Caki2 (cell line): Measurements from ENCODE around the gene FFAR2. TPM values are rescaled to one million over a fixed set of nuclear protein-coding genes. Genes with fewer than 3 reads are reported as not detected.
"Not testable (repeated sequence)": the region's sequence is repeated elsewhere in the genome, so short reads cannot be mapped to it uniquely, and the experiment has no call there.

Experiments
- DNase-seq: peaks from one replicate; pipeline ENCODE4 v3.0.0-alpha.2; 2015; ENCODE audit warnings: low read depth
- in situ Hi-C: cut with HindIII; loops from 2 replicates; pipeline ENCODE4 v1.10.0; 2016; ENCODE audit warnings: low sequenced_read_pairs, low pct_unique_long_range_greater_than_20kb, mixed read lengths
- total RNA-seq: library from RNA; depleted of rRNA; stranded (reverse); fragments of >200 nt; shearing (Covaris generic); gene quantifications from 2 replicates; pipeline ENCODE4 v1.2.3, GENCODE V29; 2014; ENCODE audit warnings: low replicate concordance

Gene FFAR2
- total RNA-seq, 1 experiment from 2014 or later, result not detected

GRCh38 chr19:35419046-35419445 is 29.0 kb upstream of the FFAR2 start:
- no peak for DNase-seq

GRCh38 chr19:35419805-35420204 is 28.3 kb upstream of the FFAR2 start:
- no peak for DNase-seq
- in situ Hi-C loops, result no loop called here

More at GRCh38 chr19:35419046-35419445, 29.0 kb upstream of the FFAR2 start:
- in situ Hi-C loops, result no loop called here

- in situ Hi-C loops, result no loop called here
- no peak for DNase-seq
These were observed 26.7 kb upstream of the FFAR2 start for GRCh38 chr19:35421362-35421761.

GRCh38 chr19:35423406-35423805 is 24.7 kb upstream of the FFAR2 start:
- in situ Hi-C loops, DNase-seq: not testable (repeated sequence)

GRCh38 chr19:35425682-35426081 is 22.4 kb upstream of the FFAR2 start:
- no peak for DNase-seq
- in situ Hi-C loops, result no loop called here

- no peak for DNase-seq
- in situ Hi-C loops, result no loop called here
These were observed 20.9 kb upstream of the FFAR2 start for GRCh38 chr19:35427187-35427586.

GRCh38 chr19:35429698-35430408 is 18.2 kb upstream of the FFAR2 start:
- in situ Hi-C loops, result loop anchor here (10.0 kb wide), 1 partner anchor 75 kb away; the partner anchor contains the start of gene FFAR3
- DNase-seq, result no peak

- in situ Hi-C loops, result loop anchor here (10.0 kb wide), 1 partner anchor 76 kb away; the partner anchor contains the start of gene FFAR3
These were observed 17.5 kb upstream of the FFAR2 start for GRCh38 chr19:35430409-35431144.

GRCh38 chr19:35431145-35431807 is 16.8 kb upstream of the FFAR2 start:
- in situ Hi-C loops, result loop anchor here (10.0 kb wide), 1 partner anchor 76 kb away; the partner anchor contains the start of gene FFAR3
- no peak for DNase-seq

More at GRCh38 chr19:35430409-35431144, 17.5 kb upstream of the FFAR2 start:
- DNase-seq, result no peak

- in situ Hi-C loops, result loop anchor here (10.0 kb wide), 1 partner anchor 78 kb away; the partner anchor contains the start of gene FFAR3
- DNase-seq, result no peak
These were observed 15.1 kb upstream of the FFAR2 start for GRCh38 chr19:35432911-35433310.

- no peak for DNase-seq
- in situ Hi-C loops, result loop anchor here (10.0 kb wide), 1 partner anchor 79 kb away; the partner anchor contains the start of gene FFAR3
These were observed 14.6 kb upstream of the FFAR2 start for GRCh38 chr19:35433448-35433847.

GRCh38 chr19:35435896-35436295 is 12.2 kb upstream of the FFAR2 start:
- DNase-seq, result no peak
- in situ Hi-C loops, result loop anchor here (10.0 kb wide), 1 partner anchor 81 kb away; the partner anchor contains the start of gene FFAR3

- in situ Hi-C loops, result loop anchor here (10.0 kb wide), 1 partner anchor 82 kb away; the partner anchor contains the start of gene FFAR3
- DNase-seq, result peak; percentile 33
These were observed 11.3 kb upstream of the FFAR2 start for GRCh38 chr19:35436477-35437405.

GRCh38 chr19:35437406-35437951 is 10.6 kb upstream of the FFAR2 start:
- no peak for DNase-seq
- in situ Hi-C loops, result loop anchor here (10.0 kb wide), 1 partner anchor 83 kb away; the partner anchor contains the start of gene FFAR3

GRCh38 chr19:35438096-35438495 is 10.0 kb upstream of the FFAR2 start:
- in situ Hi-C loops, result loop anchor here (10.0 kb wide), 1 partner anchor 83 kb away; the partner anchor contains the start of gene FFAR3

GRCh38 chr19:35438527-35438926 is 9.5 kb upstream of the FFAR2 start:
- no peak for DNase-seq
- in situ Hi-C loops, result loop anchor here (10.0 kb wide), 1 partner anchor 84 kb away; the partner anchor contains the start of gene FFAR3

More at GRCh38 chr19:35438096-35438495, 10.0 kb upstream of the FFAR2 start:
- DNase-seq, result no peak

- DNase-seq, result no peak
- in situ Hi-C loops, result loop anchor here (10.0 kb wide), 1 partner anchor 85 kb away; the partner anchor contains the start of gene FFAR3
These were observed 8.1 kb upstream of the FFAR2 start for GRCh38 chr19:35439921-35440320.
